ENCODE results near the gene CCNJL. TPM values are rescaled to one million over a fixed set of nuclear protein-coding genes. Genes with fewer than 3 reads are reported as not detected.

The CCNJL gene
- total RNA-seq, 1 donor, result 0.86 TPM

GRCh38 chr5:160227012-160227411, 85.4 kb downstream of the CCNJL start:
- no peak for DNase-seq (ENCODE audit: low read depth)
- H3K4me3 ChIP-seq (ENCODE audit: low read depth, low read length), result no peak overlapping the region
- TF ChIP-seq CTCF (IDR thresholded peaks at IDR 0.05; ENCODE audit: insufficient read depth, low read depth, low read length), result no peak

GRCh38 chr5:160221082-160221481, 91.3 kb downstream of the CCNJL start:
- no peak overlapping the region for H3K4me3 ChIP-seq (ENCODE audit: low read depth, low read length)
- no peak for DNase-seq (ENCODE audit: low read depth)
- TF ChIP-seq CTCF (IDR thresholded peaks at IDR 0.05; ENCODE audit: insufficient read depth, low read depth, low read length), result no peak

GRCh38 chr5:160219356-160219755, 93.0 kb downstream of the CCNJL start:
- no peak for TF ChIP-seq CTCF (IDR thresholded peaks at IDR 0.05; ENCODE audit: insufficient read depth, low read depth, low read length)
- DNase-seq (ENCODE audit: low read depth), result no peak

GRCh38 chr5:160213537-160213936, 98.8 kb downstream of the CCNJL start:
- no peak for TF ChIP-seq CTCF (IDR thresholded peaks at IDR 0.05; ENCODE audit: insufficient read depth, low read depth, low read length)
- DNase-seq (ENCODE audit: low read depth), result no peak
- no peak overlapping the region for H3K4me3 ChIP-seq (ENCODE audit: low read depth, low read length)

More at GRCh38 chr5:160219356-160219755, 93.0 kb downstream of the CCNJL start:
- H3K4me3 ChIP-seq (ENCODE audit: low read depth, low read length), result no peak overlapping the region

- no peak overlapping the region for H3K4me3 ChIP-seq (ENCODE audit: low read depth, low read length)
- DNase-seq (ENCODE audit: low read depth), result no peak
- no peak for TF ChIP-seq CTCF (IDR thresholded peaks at IDR 0.05; ENCODE audit: insufficient read depth, low read depth, low read length)
Observed at GRCh38 chr5:160211352-160211751, 101.0 kb downstream of the CCNJL start.

GRCh38 chr5:160210606-160211005, 101.8 kb downstream of the CCNJL start:
- DNase-seq (ENCODE audit: low read depth), result no peak
- no peak for TF ChIP-seq CTCF (IDR thresholded peaks at IDR 0.05; ENCODE audit: insufficient read depth, low read depth, low read length)

GRCh38 chr5:160209917-160210316, 102.4 kb downstream of the CCNJL start:
- DNase-seq (ENCODE audit: low read depth), result no peak
- H3K4me3 ChIP-seq (ENCODE audit: low read depth, low read length), result no peak overlapping the region
- no peak for TF ChIP-seq CTCF (IDR thresholded peaks at IDR 0.05; ENCODE audit: insufficient read depth, low read depth, low read length)

More at GRCh38 chr5:160210606-160211005, 101.8 kb downstream of the CCNJL start:
- no peak overlapping the region for H3K4me3 ChIP-seq (ENCODE audit: low read depth, low read length)
